Panc1 (cell line): ENCODE results near the gene BRWD1. TPM values are rescaled to one million over a fixed set of nuclear protein-coding genes. Genes with fewer than 3 reads are reported as not detected.
A peak's percentile ranks its signal among the peaks of the same experiment; 100 is the strongest.

Experiments used
- ATAC-seq: fragments of 200-7000 bp; cut with Tn5 transposase; 2 replicates; pipeline ENCODE4 v1.9.1; 2020; ENCODE audit warnings: mild to moderate bottlenecking, moderate library complexity
- BruUV-seq: library from RNA; stranded (reverse); fragments of 400-500 nt; replicated peaks from 2 replicates; lab custom pipeline; 2021; lab: Mats Ljungman, UMichigan
- CTCF ChIA-PET: fragments of 300-600 bp; sonication (Branson Sonifier 250); formaldehyde crosslinking; loops from one replicate; lab custom pipeline; 2022; ENCODE audit warnings: antibody characterized with exemption; lab: Charles Lee
- POLR2A ChIA-PET: fragments of 300-600 bp; sonication (Branson Sonifier 250); formaldehyde crosslinking; loops from one replicate; lab custom pipeline; 2022; ENCODE audit warnings: antibody characterized with exemption; lab: Charles Lee
- DNase-seq: peaks from one replicate; pipeline ENCODE4 v3.0.0-alpha.2; 2010; ENCODE audit warnings: low read depth, low spot score
- H3K27ac ChIP-seq: 2 replicates; pipeline ENCODE4 v1.5.1; 2011; ENCODE audit warnings: mild to moderate bottlenecking, low read length, inconsistent platforms
- H3K27me3 ChIP-seq: fragments of 200-500 bp; sonication (Bioruptor generic); 2 replicates; pipeline ENCODE4 v1.6.0; 2014; ENCODE audit warnings: low read length, inconsistent platforms; ENCODE audit not compliant: control insufficient read depth, insufficient read depth
- H3K36me3 ChIP-seq: fragments of 200-500 bp; sonication (Bioruptor generic); 2 replicates; pipeline ENCODE4 v1.5.1; 2014; ENCODE audit warnings: inconsistent platforms, mild to moderate bottlenecking, low read length, moderate library complexity; ENCODE audit not compliant: control insufficient read depth, insufficient read depth
- H3K4me1 ChIP-seq: 2 replicates; pipeline ENCODE4 v1.5.1; 2011; ENCODE audit warnings: inconsistent platforms, mild to moderate bottlenecking, low read length, moderate library complexity; ENCODE audit not compliant: control insufficient read depth, insufficient read depth
- H3K4me3 ChIP-seq, 2 experiments: 2 replicates each; pipeline ENCODE4 v1.5.1; 2011 to 2012; ENCODE audit warnings: low read depth in 2 of 2, low read length in 2 of 2, mild to moderate bottlenecking in 2 of 2, inconsistent platforms in 1 of 2, moderate library complexity in 1 of 2
- H3K9me3 ChIP-seq: fragments of 200-500 bp; sonication (Bioruptor generic); 2 replicates; pipeline ENCODE4 v1.5.1; 2014; ENCODE audit warnings: low read depth, mild to moderate bottlenecking, inconsistent platforms, low read length, moderate library complexity; ENCODE audit not compliant: control insufficient read depth, insufficient read depth
- POLR2AphosphoS5 ChIP-seq: IDR thresholded peaks from 2 replicates; pipeline ENCODE4 v1.6.1; 2012; ENCODE audit warnings: mild to moderate bottlenecking, low read depth, low read length, moderate library complexity
- SIN3A ChIP-seq: IDR thresholded peaks from 2 replicates; pipeline ENCODE4 v1.6.1; 2012; ENCODE audit warnings: low read depth, mild to moderate bottlenecking, low read length, moderate library complexity, borderline replicate concordance; ENCODE audit not compliant: insufficient read depth
- TCF7L2 ChIP-seq: IDR thresholded peaks from 2 replicates; pipeline ENCODE4 v1.6.1; 2011; ENCODE audit warnings: mild to moderate bottlenecking, low read depth, low read length, inconsistent platforms
- in situ Hi-C: cut with HindIII; loops from 2 replicates; pipeline ENCODE4 v1.10.0; 2016; ENCODE audit warnings: low sequenced_read_pairs, low pct_unique_long_range_greater_than_20kb
- intact Hi-C: fragments of 100-400 bp; cut with micrococcal nuclease; formaldehyde crosslinking; loops from one replicate; pipeline ENCODE4 v1.10.0; 2022; ENCODE audit not compliant: unreplicated experiment
- total RNA-seq: library from RNA; stranded (reverse); gene quantifications from one replicate; pipeline ENCODE4 v1.2.1, GENCODE V29; 2021; ENCODE audit not compliant: unreplicated experiment
- TF ChIP-seq, protein P1 (sequence below), 2 experiments: IDR thresholded peaks; 2 replicates each; pipeline ENCODE4 v1.6.1; 2011 to 2012; ENCODE audit warnings: low read depth in 2 of 2, control low read depth in 1 of 2, low read length in 1 of 2, mild to moderate bottlenecking in 1 of 2, moderate library complexity in 1 of 2; ENCODE audit not compliant: insufficient read depth in 1 of 2
- TF ChIP-seq, protein P2 (sequence below): fragments of 450-650 bp; IDR thresholded peaks from 2 replicates; pipeline ENCODE4 v1.5.1; 2017; ENCODE audit warnings: mild to moderate bottlenecking

The BRWD1 gene
- total RNA-seq, 1 experiment from 2014 or later, result 26.2 TPM

DNA sequence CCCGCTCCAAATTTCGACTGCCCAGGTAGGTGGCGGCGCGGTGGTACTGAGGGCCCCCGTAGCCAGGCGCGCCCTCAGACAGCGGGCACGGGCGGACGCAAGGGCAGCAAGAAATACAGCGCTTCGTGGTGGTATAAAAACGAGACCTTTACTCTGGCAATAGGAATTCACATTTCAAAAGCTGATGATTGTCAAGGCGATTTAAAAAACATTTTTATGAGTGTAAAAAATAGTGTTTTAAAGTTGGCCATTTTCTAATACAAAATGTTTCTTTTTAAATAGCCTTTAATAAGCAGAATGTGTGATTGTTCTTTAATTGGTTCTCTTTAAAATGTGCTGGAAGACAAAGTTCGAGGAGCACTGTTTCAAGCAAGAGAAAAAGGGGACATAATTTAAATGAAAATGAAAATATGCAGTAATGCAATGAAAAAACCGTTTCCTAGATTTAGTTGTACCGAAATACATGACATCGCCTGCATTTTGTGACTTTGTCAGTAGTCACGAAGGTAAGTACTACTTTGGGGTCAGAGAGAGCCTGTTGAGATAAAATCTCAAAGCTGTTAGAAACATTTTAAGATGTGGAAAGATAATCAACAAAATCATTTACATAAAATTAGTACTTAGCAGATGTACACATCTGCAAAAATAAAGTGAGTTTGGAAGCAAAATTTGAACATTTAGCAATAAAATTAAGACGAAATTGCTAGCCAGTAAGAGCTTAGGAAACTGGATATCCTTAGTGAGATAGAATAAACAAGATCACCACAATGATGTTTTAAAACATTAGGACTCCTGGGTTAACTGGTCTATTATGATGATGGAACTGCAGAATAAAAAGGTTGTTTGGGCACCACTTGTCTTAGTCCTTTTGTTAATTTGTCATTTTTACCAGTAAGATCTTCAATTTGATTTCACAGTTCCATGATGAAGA, 129.1 kb downstream of the BRWD1 start:
- TF ChIP-seq SIN3A, result no peak
- no peak for TF ChIP-seq TCF7L2
- no peak for TF ChIP-seq POLR2AphosphoS5
- TF ChIP-seq, protein P1, sequence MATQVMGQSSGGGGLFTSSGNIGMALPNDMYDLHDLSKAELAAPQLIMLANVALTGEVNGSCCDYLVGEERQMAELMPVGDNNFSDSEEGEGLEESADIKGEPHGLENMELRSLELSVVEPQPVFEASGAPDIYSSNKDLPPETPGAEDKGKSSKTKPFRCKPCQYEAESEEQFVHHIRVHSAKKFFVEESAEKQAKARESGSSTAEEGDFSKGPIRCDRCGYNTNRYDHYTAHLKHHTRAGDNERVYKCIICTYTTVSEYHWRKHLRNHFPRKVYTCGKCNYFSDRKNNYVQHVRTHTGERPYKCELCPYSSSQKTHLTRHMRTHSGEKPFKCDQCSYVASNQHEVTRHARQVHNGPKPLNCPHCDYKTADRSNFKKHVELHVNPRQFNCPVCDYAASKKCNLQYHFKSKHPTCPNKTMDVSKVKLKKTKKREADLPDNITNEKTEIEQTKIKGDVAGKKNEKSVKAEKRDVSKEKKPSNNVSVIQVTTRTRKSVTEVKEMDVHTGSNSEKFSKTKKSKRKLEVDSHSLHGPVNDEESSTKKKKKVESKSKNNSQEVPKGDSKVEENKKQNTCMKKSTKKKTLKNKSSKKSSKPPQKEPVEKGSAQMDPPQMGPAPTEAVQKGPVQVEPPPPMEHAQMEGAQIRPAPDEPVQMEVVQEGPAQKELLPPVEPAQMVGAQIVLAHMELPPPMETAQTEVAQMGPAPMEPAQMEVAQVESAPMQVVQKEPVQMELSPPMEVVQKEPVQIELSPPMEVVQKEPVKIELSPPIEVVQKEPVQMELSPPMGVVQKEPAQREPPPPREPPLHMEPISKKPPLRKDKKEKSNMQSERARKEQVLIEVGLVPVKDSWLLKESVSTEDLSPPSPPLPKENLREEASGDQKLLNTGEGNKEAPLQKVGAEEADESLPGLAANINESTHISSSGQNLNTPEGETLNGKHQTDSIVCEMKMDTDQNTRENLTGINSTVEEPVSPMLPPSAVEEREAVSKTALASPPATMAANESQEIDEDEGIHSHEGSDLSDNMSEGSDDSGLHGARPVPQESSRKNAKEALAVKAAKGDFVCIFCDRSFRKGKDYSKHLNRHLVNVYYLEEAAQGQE (IDR thresholded peaks at IDR 0.05; ENCODE audit: insufficient read depth in 1 of 2, low read depth in 2 of 2, low read length in 1 of 2), result no peak
- TF ChIP-seq, protein P2, sequence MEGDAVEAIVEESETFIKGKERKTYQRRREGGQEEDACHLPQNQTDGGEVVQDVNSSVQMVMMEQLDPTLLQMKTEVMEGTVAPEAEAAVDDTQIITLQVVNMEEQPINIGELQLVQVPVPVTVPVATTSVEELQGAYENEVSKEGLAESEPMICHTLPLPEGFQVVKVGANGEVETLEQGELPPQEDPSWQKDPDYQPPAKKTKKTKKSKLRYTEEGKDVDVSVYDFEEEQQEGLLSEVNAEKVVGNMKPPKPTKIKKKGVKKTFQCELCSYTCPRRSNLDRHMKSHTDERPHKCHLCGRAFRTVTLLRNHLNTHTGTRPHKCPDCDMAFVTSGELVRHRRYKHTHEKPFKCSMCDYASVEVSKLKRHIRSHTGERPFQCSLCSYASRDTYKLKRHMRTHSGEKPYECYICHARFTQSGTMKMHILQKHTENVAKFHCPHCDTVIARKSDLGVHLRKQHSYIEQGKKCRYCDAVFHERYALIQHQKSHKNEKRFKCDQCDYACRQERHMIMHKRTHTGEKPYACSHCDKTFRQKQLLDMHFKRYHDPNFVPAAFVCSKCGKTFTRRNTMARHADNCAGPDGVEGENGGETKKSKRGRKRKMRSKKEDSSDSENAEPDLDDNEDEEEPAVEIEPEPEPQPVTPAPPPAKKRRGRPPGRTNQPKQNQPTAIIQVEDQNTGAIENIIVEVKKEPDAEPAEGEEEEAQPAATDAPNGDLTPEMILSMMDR, result no peak
- intact Hi-C loops (no loop called here), in situ Hi-C loops (no loop called here)
- no peak for ATAC-seq
- Histone ChIP-seq H3K4me1 (peaks cover 9% of the 10 kb centered on the region; the same call in 1 of the 2 replicates), H3K36me3 (peaks cover 7% of the 10 kb centered on the region), H3K9me3 (no peaks in the 10 kb centered on the region), H3K27me3 (no peaks in the 10 kb centered on the region), H3K4me3 (peak overlapping the region; percentile 89 to 90), H3K27ac (peak overlapping the region; percentile 88)
- ChIA-PET CTCF (no interaction called here), POLR2A (interaction anchor here (0.5 kb wide), 1 partner anchor 159 kb away, joined by 3 read pairs; no protein-coding TSS in a partner anchor)
- no peak for DNase-seq
- BruUV-seq, result TSS peak; percentile 89

DNA sequence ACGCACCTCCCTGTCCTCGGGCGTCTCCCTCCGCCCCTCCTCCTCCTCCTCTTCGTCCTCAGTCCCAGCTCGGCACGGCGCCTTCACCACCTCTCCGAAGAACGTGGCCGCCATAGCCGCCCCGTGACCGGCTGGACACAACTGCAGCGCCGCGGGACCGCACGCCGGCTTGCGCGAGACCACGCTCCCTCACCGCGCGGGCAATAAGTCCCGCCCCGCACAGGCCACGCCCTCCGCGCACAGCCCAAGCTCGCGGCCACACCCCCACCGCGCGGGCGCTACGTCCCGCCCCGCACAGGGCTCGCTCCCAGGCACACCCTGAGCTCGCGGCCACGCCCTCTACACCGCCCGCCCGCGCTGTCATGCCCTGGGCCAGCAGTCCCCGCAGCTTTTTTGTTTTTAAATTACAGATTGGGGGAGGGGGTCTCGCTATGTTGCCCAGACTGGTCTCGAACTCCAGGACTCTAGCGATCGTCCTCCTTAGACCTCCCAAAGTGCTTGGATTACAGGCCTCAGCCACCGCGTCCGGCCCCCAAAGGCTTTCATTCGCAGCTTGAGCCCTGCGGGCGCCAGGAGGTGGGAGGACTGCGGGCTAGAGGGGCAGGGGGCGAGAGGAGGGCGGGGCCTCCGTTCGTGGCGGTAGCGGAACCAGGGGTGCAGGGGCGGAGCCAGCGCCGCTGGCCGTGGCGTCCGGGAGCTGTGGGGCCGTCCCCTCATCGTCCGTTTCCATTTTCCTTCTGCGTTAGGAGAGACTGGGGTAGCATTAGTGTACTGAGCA, 130.0 kb downstream of the BRWD1 start, which contains the start of gene PSMG1:
Gene PSMG1 (minus strand): TSS at position 180 of the 778 bp plus-strand sequence. CDS start 66 bp downstream, at position 114.
- CTCF ChIA-PET, result interaction anchor here (0.6 to 0.7 kb wide), 2 partner anchors 204 to 640 kb away, joined by 3 to 5 read pairs; no protein-coding TSS in a partner anchor
- ATAC-seq (peak; percentile 97), DNase-seq (peak; percentile 50)
- Histone ChIP-seq H3K9me3 (no peaks in the 10 kb centered on the region), H3K27ac (peak within 1 kb of the TSS; percentile 88), H3K27me3 (no peaks in the 10 kb centered on the region), H3K4me3 (peak within 1 kb of the TSS; percentile 89 to 90), H3K36me3 (peaks cover 7% of the 10 kb centered on the region), H3K4me1 (peaks cover 9% of the 10 kb centered on the region; the same call in 1 of the 2 replicates)
- no TSS peak for BruUV-seq
- POLR2A ChIA-PET, result interaction anchor here (0.6 kb wide), 1 partner anchor 164 kb away, joined by 5 read pairs; no protein-coding TSS in a partner anchor
- intact Hi-C loops, result no loop called here
- in situ Hi-C loops, result no loop called here
- TF ChIP-seq, protein P2, result no peak
- TF ChIP-seq SIN3A, result peak; percentile 74; the same call in 1 of the 2 replicates
- TF ChIP-seq, protein P1 (IDR thresholded peaks at IDR 0.05; ENCODE audit: insufficient read depth in 1 of 2, low read depth in 2 of 2, low read length in 1 of 2), result no peak
- TF ChIP-seq POLR2AphosphoS5, result peak; percentile 69
- no peak for TF ChIP-seq TCF7L2
